H1 (cell line): Measurements from ENCODE around the gene MEIS2. TPM values are rescaled to one million over a fixed set of nuclear protein-coding genes. Genes with fewer than 3 reads are reported as not detected.

Experiments used
- CTCF ChIA-PET: fragments of 300-600 bp; sonication (Branson Sonifier 250); formaldehyde crosslinking; loops from one replicate; lab custom pipeline; 2021; ENCODE audit not compliant: partially characterized antibody; lab: Charles Lee
- POLR2A ChIA-PET: fragments of 300-600 bp; sonication (Branson Sonifier 250); formaldehyde crosslinking; loops from one replicate; lab custom pipeline; 2021; ENCODE audit warnings: inconsistent platforms; ENCODE audit not compliant: partially characterized antibody; lab: Charles Lee
- DNase-seq, 2 experiments: peaks; one replicate each; pipeline versions ENCODE4 v3.0.0 to v3.0.0-alpha.2; 2010 to 2022; ENCODE audit warnings: low spot score in 2 of 2, low read depth in 1 of 2, mixed read lengths in 1 of 2
- FAIRE-seq: peaks from 2 replicates; lab custom pipeline; 2011; peaks lifted over from hg19 to GRCh38; lab: Jason Lieb, UNC
- H2AFZ ChIP-seq: 2 replicates; pipeline ENCODE4 v1.8.1; 2012; ENCODE audit warnings: low read length, inconsistent platforms
- H2AK5ac ChIP-seq: 2 replicates; pipeline ENCODE4 v1.6.1; 2013; ENCODE audit warnings: low read depth, low read length
- H2BK120ac ChIP-seq: replicated peaks from 2 replicates; pipeline ENCODE3; 2013; ENCODE audit warnings: low read depth, low read length, inconsistent platforms
- H2BK12ac ChIP-seq: 2 replicates; pipeline ENCODE4 v1.6.1; 2013; ENCODE audit warnings: low read depth, low read length
- H2BK15ac ChIP-seq: 2 replicates; pipeline ENCODE4 v1.6.1; 2013; ENCODE audit warnings: low read length
- H2BK20ac ChIP-seq: 2 replicates; pipeline ENCODE4 v1.6.1; 2013; ENCODE audit warnings: low read length
- H2BK5ac ChIP-seq: 2 replicates; pipeline ENCODE4 v1.6.1; 2013; ENCODE audit warnings: low read depth, low read length
- H3K14ac ChIP-seq: 2 replicates; pipeline ENCODE4 v1.6.1; 2013; ENCODE audit warnings: inconsistent platforms; ENCODE audit not compliant: insufficient read length
- H3K18ac ChIP-seq: 2 replicates; pipeline ENCODE4 v1.6.1; 2013; ENCODE audit warnings: low read length; ENCODE audit errors: extremely low read depth
- H3K23ac ChIP-seq: 2 replicates; pipeline ENCODE4 v1.6.1; 2013; ENCODE audit warnings: inconsistent platforms; ENCODE audit not compliant: insufficient read length
- H3K23me2 ChIP-seq: 2 replicates; pipeline ENCODE4 v1.6.1; 2013; ENCODE audit warnings: low read depth, low read length
- H3K27ac ChIP-seq: 2 replicates; pipeline ENCODE4 v1.6.1; 2011; ENCODE audit warnings: low read depth, low read length, inconsistent platforms
- H3K27me3 ChIP-seq, 4 experiments: replicated peaks in 1 of 4; 1 replicate in 1 of 4; 2 replicates in 3 of 4; pipeline versions ENCODE4 v1.6.1 to v1.8.1; 2011 to 2013; ENCODE audit warnings: low read length in 3 of 4, mild to moderate bottlenecking in 3 of 4, inconsistent platforms in 2 of 4, mixed read lengths in 2 of 4, moderate library complexity in 1 of 4; ENCODE audit not compliant: control insufficient read depth in 3 of 4, insufficient read depth in 3 of 4; ENCODE audit errors: extremely low read depth in 1 of 4
- H3K36me3 ChIP-seq, 4 experiments: 2 replicates each; pipeline versions ENCODE4 v1.6.1 to v1.8.1; 2011 to 2013; ENCODE audit warnings: mild to moderate bottlenecking in 4 of 4, low read length in 3 of 4, moderate library complexity in 2 of 4, control low read depth in 1 of 4, inconsistent platforms in 1 of 4; ENCODE audit not compliant: insufficient read depth in 4 of 4, control insufficient read depth in 2 of 4
- H3K4ac ChIP-seq: replicated peaks from 2 replicates; pipeline ENCODE3; 2013; ENCODE audit warnings: low read length, low read depth, mixed read lengths, inconsistent platforms; ENCODE audit not compliant: insufficient read length
- H3K4me1 ChIP-seq, 4 experiments: replicated peaks in 1 of 4; 1 replicate in 1 of 4; 2 replicates in 3 of 4; pipeline versions ENCODE4 v1.6.1 to v1.8.1; 2011 to 2013; ENCODE audit warnings: low read length in 3 of 4, inconsistent platforms in 2 of 4, mixed read lengths in 1 of 4; ENCODE audit not compliant: insufficient read depth in 4 of 4, control insufficient read depth in 3 of 4
- H3K4me2 ChIP-seq, 2 experiments: 2 replicates each; pipeline versions ENCODE4 v1.6.1 to v1.8.1; 2011 to 2013; ENCODE audit warnings: low read depth in 2 of 2, low read length in 2 of 2, control low read depth in 1 of 2, inconsistent platforms in 1 of 2, mild to moderate bottlenecking in 1 of 2; ENCODE audit not compliant: insufficient read depth in 1 of 2
- H3K4me3 ChIP-seq, 4 experiments: fragments of 200-600, 300-600 bp in 1 of 4; sonication (generic), shearing (Covaris generic), sonication (Bioruptor Twin) in 1 of 4; 2 replicates each; pipeline versions ENCODE4 v1.5.1 to v1.8.1; 2011 to 2016; ENCODE audit warnings: low read length in 4 of 4, low read depth in 3 of 4, control low read depth in 2 of 4, inconsistent platforms in 2 of 4, mild to moderate bottlenecking in 2 of 4, mixed read lengths in 1 of 4, moderate library complexity in 1 of 4; ENCODE audit not compliant: insufficient read depth in 2 of 4; ENCODE audit errors: extremely low read depth in 1 of 4
- H3K56ac ChIP-seq: replicated peaks from 2 replicates; pipeline ENCODE3; 2013; ENCODE audit warnings: low read depth, mild to moderate bottlenecking, mixed read lengths, low read length, inconsistent platforms; ENCODE audit not compliant: insufficient read length
- H3K79me1 ChIP-seq: 2 replicates; pipeline ENCODE4 v1.6.1; 2013; ENCODE audit warnings: low read depth, low read length, control low read depth
- H3K79me2 ChIP-seq, 2 experiments: 2 replicates each; pipeline versions ENCODE4 v1.6.1 to v1.8.1; 2012 to 2013; ENCODE audit warnings: low read length in 2 of 2, mild to moderate bottlenecking in 2 of 2, inconsistent platforms in 1 of 2; ENCODE audit not compliant: insufficient read depth in 2 of 2, control insufficient read depth in 1 of 2
- H3K9ac ChIP-seq, 4 experiments: replicated peaks in 1 of 4; 1 replicate in 1 of 4; 2 replicates in 3 of 4; pipeline versions ENCODE4 v1.6.1 to v1.8.1; 2011 to 2013; ENCODE audit warnings: low read depth in 3 of 4, low read length in 3 of 4, control low read depth in 2 of 4, mild to moderate bottlenecking in 2 of 4, moderate library complexity in 2 of 4, inconsistent platforms in 1 of 4; ENCODE audit errors: extremely low read depth in 1 of 4
- H3K9me3 ChIP-seq, 2 experiments: 2 replicates each; pipeline versions ENCODE4 v1.6.1 to v1.8.1; 2012 to 2013; ENCODE audit warnings: mild to moderate bottlenecking in 2 of 2, moderate library complexity in 2 of 2, control low read depth in 1 of 2, inconsistent platforms in 1 of 2, low read depth in 1 of 2, low read length in 1 of 2, mixed read lengths in 1 of 2; ENCODE audit not compliant: insufficient read depth in 2 of 2
- H4K20me1 ChIP-seq, 2 experiments: replicated peaks in 1 of 2; 2 replicates each; pipeline versions ENCODE3 to v1.8.1; 2011 to 2013; ENCODE audit warnings: inconsistent platforms in 2 of 2, low read length in 2 of 2, mild to moderate bottlenecking in 1 of 2; ENCODE audit not compliant: insufficient read depth in 2 of 2, control insufficient read depth in 1 of 2
- H4K5ac ChIP-seq: 2 replicates; pipeline ENCODE4 v1.6.1; 2013; ENCODE audit warnings: low read length, low read depth, mixed read lengths, inconsistent platforms; ENCODE audit not compliant: insufficient read length
- H4K8ac ChIP-seq: 2 replicates; pipeline ENCODE4 v1.8.0; 2013; ENCODE audit warnings: mild to moderate bottlenecking, moderate library complexity, low read length, inconsistent platforms; ENCODE audit not compliant: insufficient read depth; ENCODE audit errors: extremely low read depth
- H4K91ac ChIP-seq: replicated peaks from 2 replicates; pipeline ENCODE3; 2013; ENCODE audit warnings: low read length, mixed read lengths, inconsistent platforms; ENCODE audit not compliant: insufficient read length
- SUZ12 ChIP-seq: fragments of 200-600 bp; sonication (generic); IDR thresholded peaks from 2 replicates; pipeline ENCODE4 v1.6.1; 2012; ENCODE audit warnings: mild to moderate bottlenecking, inconsistent platforms, low read length, moderate library complexity, mixed read lengths
- polyA plus RNA-seq, 7 experiments: library from polyadenylated mRNA; depleted of rRNA in 3 of 7; stranded (reverse) in 5 of 7; unstranded in 2 of 7; fragments of >200 nt in 5 of 7; fragments of 200-250 nt in 2 of 7; gene quantifications; 1 replicate in 5 of 7; 2 replicates in 1 of 7; 4 replicates in 1 of 7; pipeline versions ENCODE4 v1.2.1 to v1.2.3, GENCODE V29; 2011 to 2013; ENCODE audit warnings: missing spikeins in 2 of 7, mixed read lengths in 2 of 7
- total RNA-seq: library from RNA; stranded (reverse); fragmentation: NEBNext Ultra II Directional; extraction: Animal tissue kit (Norgen Biotek cat#: 25700); gene quantifications from 2 replicates; pipeline ENCODE4 v1.2.1, GENCODE V29; 2021
- TF ChIP-seq, protein P1 (sequence below): IDR thresholded peaks from 2 replicates; pipeline ENCODE4 v1.6.1; 2012; ENCODE audit warnings: inconsistent platforms

MEIS2 gene
- total and polyA plus RNA-seq, 2 of the 8 experiments (the other 6 are each of a cell fraction or from before 2014, with no cell fraction given), result 0.22 to 1.2 TPM

- Histone ChIP-seq H2BK120ac (no peak overlapping the region), H3K4ac (no peak overlapping the region), H4K5ac (no peak overlapping the region), H2BK12ac (no peak overlapping the region), H3K4me3 (no peak overlapping the region), H3K36me3 (no peaks in the 10 kb centered on the region), H3K27ac (no peak overlapping the region), H2AFZ (no peak overlapping the region), H3K4me1 (no peaks in the 10 kb centered on the region), H3K9ac (no peak overlapping the region), H3K23ac (no peak overlapping the region), H3K79me2 (no peaks in the 10 kb centered on the region), H4K20me1 (no peaks in the 10 kb centered on the region), H3K9me3 (no peaks in the 10 kb centered on the region), H3K23me2 (no peaks in the 10 kb centered on the region), H2BK15ac (no peak overlapping the region), H2BK5ac (no peak overlapping the region), H3K79me1 (no peaks in the 10 kb centered on the region), H4K8ac (no peak overlapping the region), H3K56ac (no peak overlapping the region), H2AK5ac (no peak overlapping the region), H3K18ac (no peak overlapping the region), H4K91ac (no peak overlapping the region), H3K4me2 (no peak overlapping the region), H3K14ac (no peak overlapping the region), H3K27me3 (no peaks in the 10 kb centered on the region), H2BK20ac (no peak overlapping the region)
- DNase-seq, result no peak
- FAIRE-seq, result no peak
- CTCF ChIA-PET, result interaction anchor here (1.2 to 2.5 kb wide), 2 partner anchors 8 to 739 kb away, joined by 3 to 16 read pairs; no protein-coding TSS in a partner anchor
- no peak for TF ChIP-seq SUZ12
- TF ChIP-seq, protein P1, sequence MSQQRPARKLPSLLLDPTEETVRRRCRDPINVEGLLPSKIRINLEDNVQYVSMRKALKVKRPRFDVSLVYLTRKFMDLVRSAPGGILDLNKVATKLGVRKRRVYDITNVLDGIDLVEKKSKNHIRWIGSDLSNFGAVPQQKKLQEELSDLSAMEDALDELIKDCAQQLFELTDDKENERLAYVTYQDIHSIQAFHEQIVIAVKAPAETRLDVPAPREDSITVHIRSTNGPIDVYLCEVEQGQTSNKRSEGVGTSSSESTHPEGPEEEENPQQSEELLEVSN, result no peak
- POLR2A ChIA-PET, result no interaction called here
These were observed 42.0 kb upstream of the MEIS2 start for GRCh38 chr15:37142371-37142770.
